ENCODE data around the gene CDC42BPG. TPM values are rescaled to one million over a fixed set of nuclear protein-coding genes. Genes with fewer than 3 reads are reported as not detected.

Gene CDC42BPG
- total and polyA plus RNA-seq, 2 of the 8 experiments (the other 6 are each of a cell fraction or from before 2014, with no cell fraction given): 3.7 to 10.6 TPM

GRCh38 chr11:64835616-64836447 is 8.6 kb downstream of the CDC42BPG start:
- FAIRE-seq (no peak), DNase-seq (ENCODE audit: low read depth in 1 of 2, low spot score in 2 of 2) (no peak)
- Histone ChIP-seq H2BK15ac (ENCODE audit: low read length) (no peak overlapping the region), H2AFZ (ENCODE audit: low read length) (no peak overlapping the region), H3K23me2 (ENCODE audit: low read depth, low read length) (no peaks in the 10 kb centered on the region), H3K4me2 (ENCODE audit: insufficient read depth in 1 of 2, low read depth in 2 of 2, low read length in 2 of 2) (no peak overlapping the region), H4K5ac (ENCODE audit: insufficient read length, low read depth, low read length) (no peak overlapping the region), H3K27me3 (replicated peaks in 1 of 4; ENCODE audit: control insufficient read depth in 3 of 4, extremely low read depth in 1 of 4, insufficient read depth in 3 of 4, low read length in 3 of 4) (no peaks in the 10 kb centered on the region), H3K79me1 (ENCODE audit: low read depth, low read length) (no peaks in the 10 kb centered on the region), H3K27ac (ENCODE audit: low read depth, low read length) (no peak overlapping the region), H2AK5ac (ENCODE audit: low read depth, low read length) (no peak overlapping the region), H3K4me1 (replicated peaks in 1 of 4; ENCODE audit: control insufficient read depth in 3 of 4, insufficient read depth in 4 of 4, low read length in 3 of 4) (no peaks in the 10 kb centered on the region; a peak in 1 of 7 replicates), H3K36me3 (ENCODE audit: control insufficient read depth in 2 of 4, insufficient read depth in 4 of 4, low read length in 3 of 4) (peaks cover 8 to 35% (median 17%) of the 10 kb centered on the region in 4 experiments; a peak in 6 of 8 replicates), H3K9me3 (ENCODE audit: insufficient read depth in 2 of 2, low read depth in 1 of 2, low read length in 1 of 2) (no peaks in the 10 kb centered on the region), H2BK5ac (ENCODE audit: low read depth, low read length) (no peak overlapping the region), H4K8ac (ENCODE audit: extremely low read depth, insufficient read depth, low read length) (peak overlapping the region; percentile 65), H2BK20ac (ENCODE audit: low read length) (no peak overlapping the region), H3K23ac (ENCODE audit: insufficient read length) (no peak overlapping the region), H4K20me1 (replicated peaks in 1 of 2; ENCODE audit: control insufficient read depth in 1 of 2, insufficient read depth in 2 of 2, low read length in 2 of 2) (peaks cover 4 to 9% of the 10 kb centered on the region in 2 experiments), H3K56ac (replicated peaks; ENCODE audit: insufficient read length, low read depth, low read length) (no peak overlapping the region), H3K9ac (replicated peaks in 1 of 4; ENCODE audit: extremely low read depth in 1 of 4, low read depth in 3 of 4, low read length in 3 of 4) (no peak overlapping the region), H4K91ac (replicated peaks; ENCODE audit: insufficient read length, low read length) (no peak overlapping the region), H2BK120ac (replicated peaks; ENCODE audit: low read depth, low read length) (no peak overlapping the region), H3K79me2 (ENCODE audit: control insufficient read depth in 1 of 2, insufficient read depth in 2 of 2, low read length in 2 of 2) (no peaks in the 10 kb centered on the region), H3K18ac (ENCODE audit: extremely low read depth, low read length) (no peak overlapping the region), H3K4ac (replicated peaks; ENCODE audit: insufficient read length, low read depth, low read length) (no peak overlapping the region), H3K14ac (ENCODE audit: insufficient read length) (no peak overlapping the region), H3K4me3 (ENCODE audit: extremely low read depth in 1 of 4, insufficient read depth in 2 of 4, low read depth in 3 of 4, low read length in 4 of 4) (no peak overlapping the region), H2BK12ac (ENCODE audit: low read depth, low read length) (no peak overlapping the region)
- WGBS, 2 experiments (ENCODE audit: extremely low coverage in 1 of 2, insufficient coverage in 1 of 2, insufficient read length in 1 of 2, insufficient replicate concordance in 2 of 2, low coverage in 1 of 2, low lambda C conversion rate in 2 of 2, missing lambda C conversion rate in 1 of 2): 91% methylated on average over 10 of the region's 17 CpGs; no CpG with 5 or more reads in 1 of the 2 experiments
- ChIA-PET POLR2A (ENCODE audit: partially characterized antibody) (interaction anchor here (0.6 to 0.8 kb wide), 3 partner anchors 31 to 286 kb away, joined by 3 read pairs; partner anchors contain the start of genes FAU and MRPL49), CTCF (ENCODE audit: partially characterized antibody) (interaction anchor here (0.9 to 2.4 kb wide), 8 partner anchors 9 to 584 kb away, joined by 3 to 16 read pairs (median 3); no protein-coding TSS in a partner anchor)
- no peak for TF ChIP-seq RXRA (IDR thresholded peaks at IDR 0.05; ENCODE audit: insufficient read depth, low read depth, low read length)
- TF ChIP-seq TBP (IDR thresholded peaks at IDR 0.05; ENCODE audit: low read depth, low read length): no peak
- TF ChIP-seq RAD21 (IDR thresholded peaks at IDR 0.05 in 1 of 2, conservative IDR thresholded peaks at IDR 0.05 in 1 of 2; ENCODE audit: low read depth in 2 of 2, low read length in 2 of 2): no peak
- TF ChIP-seq SP2 (IDR thresholded peaks at IDR 0.05; ENCODE audit: low read length): no peak
- no peak for TF ChIP-seq TEAD4 (IDR thresholded peaks at IDR 0.05; ENCODE audit: low read depth, low read length)
- no peak for TF ChIP-seq GTF2F1 (IDR thresholded peaks at IDR 0.05; ENCODE audit: borderline replicate concordance, low read depth, low read length)
- TF ChIP-seq POU5F1 (IDR thresholded peaks at IDR 0.05; ENCODE audit: low read depth, low read length): no peak
- TF ChIP-seq MAX (IDR thresholded peaks at IDR 0.05): no peak
- no peak for TF ChIP-seq HDAC6 (IDR thresholded peaks at IDR 0.05; ENCODE audit: low read depth, low read length)
- no peak for TF ChIP-seq SIRT6 (IDR thresholded peaks at IDR 0.05; ENCODE audit: low read length)
- no peak for TF ChIP-seq RFX5 (IDR thresholded peaks at IDR 0.05; ENCODE audit: borderline replicate concordance, low read depth, low read length)
